Stimulated activated CD8-positive, alpha-beta memory T cell treated with anti-CD3 and anti-CD28 coated beads, Interleukin-7, amount 100 ng/mL, for 4 hours (primary cell): ENCODE data around the gene GCFC2.

ENCODE experiments used
- DNase-seq, 2 donors: peaks; one replicate each; pipeline ENCODE4 v3.0.0-alpha.2; 2020; ENCODE audit warnings: low read depth in 2 of 2

Gene GCFC2

GRCh38 chr2:75627902-75628504, 82.7 kb downstream of the GCFC2 start:
- peak in 1 of 2 donors; percentile 30 for DNase-seq

DNA sequence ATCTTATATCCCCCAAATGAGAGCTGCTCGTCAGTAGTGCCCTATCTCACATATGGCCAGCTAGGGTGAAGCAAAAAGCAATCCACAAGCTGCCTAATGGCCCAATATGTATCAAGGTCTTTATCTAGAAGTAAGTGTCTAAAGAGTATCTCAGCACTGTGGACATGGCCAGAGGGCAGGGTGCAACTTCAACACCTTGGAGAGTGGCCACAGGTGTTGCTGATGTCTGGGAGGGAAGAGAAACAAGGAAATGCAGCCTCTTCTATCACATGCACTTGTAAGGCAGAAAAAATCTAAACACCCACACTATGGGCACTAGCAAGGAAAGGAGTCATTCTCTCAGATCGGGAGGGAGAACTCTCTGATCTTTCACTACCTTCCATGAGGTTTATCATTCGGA, 87.8 kb downstream of the GCFC2 start:
- no peak for DNase-seq

DNA sequence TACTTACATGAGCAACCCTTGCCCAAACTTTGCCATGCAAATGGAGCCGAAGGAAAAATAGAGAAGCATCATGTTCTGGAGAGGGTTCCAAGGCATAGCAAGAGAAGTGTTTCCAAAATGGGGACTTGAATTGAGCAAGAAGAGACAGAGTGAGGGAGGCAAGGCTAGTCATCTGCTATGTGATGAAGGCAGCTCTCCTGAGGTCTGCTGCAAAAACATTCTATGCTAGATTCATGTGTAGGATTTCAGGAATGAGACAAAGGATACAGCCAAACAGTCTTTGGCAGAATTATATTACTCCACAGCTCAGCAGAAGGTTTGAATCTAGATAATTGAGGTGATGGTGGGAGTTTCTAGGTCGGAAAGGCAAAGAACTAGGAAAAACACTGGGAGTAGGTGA, 88.2 kb downstream of the GCFC2 start:
- no peak for DNase-seq

GRCh38 chr2:75621228-75621627, 89.5 kb downstream of the GCFC2 start:
- no peak for DNase-seq

GRCh38 chr2:75619956-75620740, 90.6 kb downstream of the GCFC2 start:
- no peak for DNase-seq

DNA sequence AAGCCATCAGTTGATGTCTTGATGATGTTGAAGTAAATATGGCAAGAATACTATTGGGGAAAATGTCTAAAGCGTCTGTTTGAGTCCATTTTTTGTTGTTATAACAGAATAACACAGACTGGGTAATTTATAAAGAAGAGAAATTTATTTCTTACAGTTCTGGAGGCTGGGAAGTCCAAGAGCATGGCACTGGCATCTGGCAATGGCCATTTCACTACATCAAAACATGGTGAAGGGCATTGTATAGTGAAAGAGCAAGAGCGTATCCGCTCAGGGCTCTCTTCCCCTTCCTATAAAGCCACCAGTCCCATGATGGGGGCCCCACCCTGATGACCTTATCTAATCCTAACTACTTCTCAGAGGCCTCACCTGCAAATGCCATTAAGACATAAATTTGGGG, 93.8 kb downstream of the GCFC2 start:
- DNase-seq: no peak

- DNase-seq: no peak
These were observed 94.3 kb downstream of the GCFC2 start for GRCh38 chr2:75616406-75616805.

DNA sequence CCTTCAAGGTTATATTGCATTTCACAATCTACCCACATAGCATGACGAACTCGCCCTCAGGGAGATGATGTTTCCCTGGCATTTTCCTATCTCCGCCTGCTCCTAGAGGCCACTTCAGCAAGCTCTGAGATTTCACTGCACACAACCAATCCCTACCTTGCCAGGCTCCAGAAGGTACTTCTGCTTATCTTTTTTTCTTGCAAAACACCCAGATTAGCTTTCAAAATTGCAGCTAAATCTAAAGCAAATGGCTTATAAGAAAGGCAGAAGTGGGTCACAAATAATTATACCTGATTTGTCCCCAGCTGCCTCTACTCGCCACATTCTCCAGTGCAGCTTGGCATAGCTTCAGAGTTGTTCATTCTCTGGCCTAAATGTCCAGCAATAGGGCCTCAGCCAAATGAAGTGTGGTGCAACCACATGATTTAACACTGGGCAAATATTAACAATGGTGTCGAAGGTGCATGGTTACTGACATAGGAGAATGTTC, 96.5 kb downstream of the GCFC2 start:
- DNase-seq: no peak

DNA sequence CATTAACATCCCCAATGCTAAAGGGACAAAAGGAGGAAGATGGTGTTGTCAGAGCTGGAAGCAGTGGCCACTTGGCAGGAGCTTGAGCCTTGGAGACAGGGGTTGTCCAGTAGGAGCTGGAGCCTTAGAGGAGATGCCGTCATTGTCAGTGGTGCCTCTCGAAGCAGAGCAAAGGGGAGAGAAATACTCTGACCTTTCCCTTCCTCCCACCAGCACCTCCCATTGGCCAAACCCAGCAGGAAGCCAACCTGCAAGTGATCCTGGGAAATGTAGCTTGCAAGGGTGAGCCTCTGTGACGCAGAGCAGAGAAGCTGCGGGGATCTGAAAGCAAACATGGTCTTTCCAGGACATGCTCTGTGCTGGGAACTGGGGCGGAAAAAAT, 97.9 kb downstream of the GCFC2 start:
- DNase-seq: no peak
